ENCODE data around the gene PRTN3.
"Not testable (repeated sequence)": the region's sequence is repeated elsewhere in the genome, so short reads cannot be mapped to it uniquely, and the experiment has no call there.

The PRTN3 gene

DNA sequence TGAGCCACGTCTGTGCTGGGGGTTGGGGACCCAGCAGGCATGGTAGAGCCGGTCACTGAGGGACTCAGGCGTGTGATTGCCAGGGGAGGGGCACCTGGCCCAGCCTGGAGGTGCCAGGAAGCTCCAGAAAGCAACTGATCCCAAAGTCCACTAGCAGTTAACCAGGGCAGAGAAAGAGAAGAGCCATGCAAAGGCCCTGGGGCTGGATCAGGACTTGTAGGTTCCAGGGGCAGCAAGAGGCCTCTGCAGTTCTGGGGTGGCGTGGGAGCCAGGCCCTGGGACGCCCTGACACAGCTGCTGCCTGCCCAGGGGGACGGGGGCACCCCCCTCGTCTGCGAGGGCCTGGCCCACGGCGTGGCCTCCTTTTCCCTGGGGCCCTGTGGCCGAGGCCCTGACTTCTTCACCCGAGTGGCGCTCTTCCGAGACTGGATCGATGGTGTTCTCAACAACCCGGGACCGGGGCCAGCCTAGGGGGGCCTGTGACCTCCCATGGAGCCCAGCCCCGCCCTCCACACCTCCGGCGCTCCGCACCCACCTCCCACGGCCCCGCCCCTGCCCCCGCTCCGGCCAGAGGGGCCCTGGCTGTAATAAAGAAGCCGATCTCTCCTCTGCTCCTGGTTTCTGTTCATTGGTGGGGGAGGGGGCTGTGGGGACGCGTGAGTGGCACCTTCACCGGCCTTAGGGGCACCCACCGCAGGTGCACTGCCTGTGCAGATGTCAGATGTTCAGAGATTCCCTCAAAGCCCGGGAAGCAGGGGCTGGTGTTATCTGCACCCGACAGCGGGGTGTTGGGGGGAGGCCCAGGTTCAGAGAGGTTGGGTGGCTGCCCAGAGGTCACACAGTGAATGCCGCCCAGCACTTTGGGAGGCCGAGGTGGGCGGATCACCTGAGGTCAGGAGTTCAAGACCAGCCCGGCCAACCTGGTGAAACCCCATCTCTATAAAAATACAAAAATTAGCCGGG is 9.1 kb upstream of the PRTN3 start:
- intact Hi-C loops (cut with DNase I): no loop called here
- no peak for DNase-seq

DNA sequence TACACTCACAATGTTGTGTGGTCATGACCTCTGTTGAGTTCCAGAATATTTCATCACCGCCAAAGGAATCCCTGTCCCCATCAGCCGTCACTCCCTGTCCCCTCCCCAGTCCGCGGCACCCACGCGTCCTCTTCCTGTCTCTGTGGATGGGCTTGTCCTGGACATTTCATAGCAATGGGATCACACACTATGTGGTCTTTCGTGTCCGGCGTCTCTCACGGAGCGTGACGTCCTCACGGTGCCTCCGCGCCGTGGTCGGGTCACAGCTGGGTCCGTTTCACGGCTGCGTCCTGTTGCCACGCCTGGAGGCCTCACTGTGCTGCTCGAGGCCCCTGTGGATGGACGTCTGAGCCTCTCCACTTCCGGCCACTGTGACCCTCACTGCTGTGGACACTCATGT is 6.6 kb upstream of the PRTN3 start:
- intact Hi-C loops (cut with DNase I): no loop called here
- no peak for DNase-seq

DNA sequence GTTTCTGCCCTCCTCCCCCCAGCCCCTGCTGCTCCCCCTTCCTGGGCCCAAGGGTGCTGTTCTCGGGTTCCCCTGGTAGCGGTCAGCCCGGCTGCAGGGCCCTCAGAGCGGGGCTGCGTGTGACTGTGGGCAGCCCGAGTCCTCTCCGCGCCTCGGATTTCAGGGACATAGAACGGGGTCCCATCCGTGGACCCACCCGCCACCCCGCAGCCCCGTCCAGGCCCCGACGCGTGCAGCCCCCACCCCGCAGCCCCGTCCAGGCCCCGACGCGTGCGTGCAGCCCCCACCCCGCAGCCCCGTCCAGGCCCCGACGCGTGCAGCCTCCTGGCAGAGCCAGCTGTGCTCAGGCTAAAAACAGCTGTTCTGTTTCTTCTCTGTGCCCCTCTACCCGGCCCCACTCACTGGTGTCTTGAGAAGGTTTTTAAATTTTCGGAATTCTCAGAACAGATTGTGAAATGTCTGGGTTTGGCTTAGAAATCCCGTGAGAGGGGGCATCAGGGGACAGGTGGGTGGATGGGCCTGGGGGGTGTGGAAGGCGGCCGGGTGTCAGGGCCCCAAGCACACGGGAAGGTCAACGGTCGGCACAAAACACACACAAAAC is 5.5 kb upstream of the PRTN3 start:
- intact Hi-C loops (cut with DNase I): no loop called here
- DNase-seq: no peak

DNA sequence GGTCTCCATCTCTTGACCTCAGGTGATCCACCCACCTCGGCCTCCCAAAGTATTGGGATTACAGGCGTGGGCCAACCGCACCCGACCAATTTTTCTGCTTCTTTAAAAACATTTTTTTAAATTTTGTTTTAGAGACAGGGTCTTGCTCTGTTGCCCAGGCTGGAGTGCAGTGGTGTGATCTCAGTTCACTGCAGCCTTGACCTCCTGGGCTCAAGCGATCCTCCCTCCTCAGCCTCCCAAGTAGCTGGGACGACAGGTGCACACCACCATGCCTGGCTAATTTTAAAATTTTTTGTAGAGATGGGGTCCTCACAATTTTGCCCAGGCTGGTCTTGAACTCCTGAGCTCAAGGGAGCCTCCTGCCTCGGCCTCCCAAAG is 2.0 kb downstream of the PRTN3 start:
- DNase-seq; intact Hi-C loops (cut with DNase I): not testable (repeated sequence)

DNA sequence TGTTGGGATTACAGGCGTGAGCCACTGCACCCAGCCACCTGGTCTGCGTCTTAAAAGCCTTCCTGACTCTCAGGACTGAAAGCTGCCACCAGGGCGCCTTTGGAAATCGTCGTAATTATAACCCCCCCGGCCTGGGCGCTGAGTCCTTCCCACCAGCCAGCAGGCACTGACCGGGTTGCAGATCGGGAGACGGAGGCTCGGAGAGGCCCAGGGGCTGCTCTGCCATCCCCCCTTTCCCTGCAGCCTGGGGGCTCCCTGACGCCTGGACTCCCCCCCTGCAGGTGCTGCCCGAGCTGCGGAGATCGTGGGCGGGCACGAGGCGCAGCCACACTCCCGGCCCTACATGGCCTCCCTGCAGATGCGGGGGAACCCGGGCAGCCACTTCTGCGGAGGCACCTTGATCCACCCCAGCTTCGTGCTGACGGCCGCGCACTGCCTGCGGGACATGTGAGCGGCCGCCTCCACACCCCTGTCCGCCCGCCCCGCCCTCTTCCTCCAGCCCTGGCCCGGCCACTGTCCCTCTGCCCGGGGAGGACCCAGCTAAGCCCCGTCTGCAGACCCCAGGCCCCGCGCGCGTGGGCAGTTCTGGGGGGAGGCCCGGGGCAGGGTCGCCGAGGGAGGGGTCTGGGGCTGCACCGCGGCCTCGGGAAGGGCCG is 2.5 kb downstream of the PRTN3 start:
- peak in 5 of 42 donors; percentile 25 to 58 (median 38) for DNase-seq
- intact Hi-C loops (cut with DNase I): no loop called here

DNA sequence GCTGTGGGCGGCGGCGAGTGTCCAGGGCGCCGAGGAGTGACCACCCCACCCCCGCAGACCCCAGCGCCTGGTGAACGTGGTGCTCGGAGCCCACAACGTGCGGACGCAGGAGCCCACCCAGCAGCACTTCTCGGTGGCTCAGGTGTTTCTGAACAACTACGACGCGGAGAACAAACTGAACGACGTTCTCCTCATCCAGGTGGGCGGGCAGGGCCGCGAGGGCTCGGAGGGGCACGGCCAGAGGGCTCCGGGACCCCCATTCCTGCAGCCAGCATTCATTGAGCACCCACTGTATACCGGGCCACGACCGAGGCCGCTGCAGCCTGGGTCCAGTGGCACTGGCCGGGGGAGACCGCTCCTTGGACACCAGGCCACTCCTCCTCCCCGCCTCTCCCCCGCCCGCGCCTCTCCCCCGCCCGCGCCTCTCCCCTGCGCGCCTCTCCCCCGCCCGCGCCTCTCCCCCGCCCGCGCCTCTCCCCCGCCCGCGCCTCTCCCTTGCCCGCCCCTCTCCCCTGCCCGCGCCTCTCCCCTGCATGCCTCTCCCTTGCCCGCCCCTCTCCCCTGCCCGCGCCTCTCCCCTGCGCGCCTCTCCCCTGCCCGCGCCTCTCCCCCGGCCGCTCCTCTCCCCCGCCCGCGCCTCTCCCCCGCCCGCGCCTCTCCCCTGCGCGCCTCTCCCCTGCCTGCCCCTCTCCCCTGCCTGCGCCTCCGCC is 3.2 kb downstream of the PRTN3 start:
- intact Hi-C loops (cut with DNase I): no loop called here
- DNase-seq: no peak

DNA sequence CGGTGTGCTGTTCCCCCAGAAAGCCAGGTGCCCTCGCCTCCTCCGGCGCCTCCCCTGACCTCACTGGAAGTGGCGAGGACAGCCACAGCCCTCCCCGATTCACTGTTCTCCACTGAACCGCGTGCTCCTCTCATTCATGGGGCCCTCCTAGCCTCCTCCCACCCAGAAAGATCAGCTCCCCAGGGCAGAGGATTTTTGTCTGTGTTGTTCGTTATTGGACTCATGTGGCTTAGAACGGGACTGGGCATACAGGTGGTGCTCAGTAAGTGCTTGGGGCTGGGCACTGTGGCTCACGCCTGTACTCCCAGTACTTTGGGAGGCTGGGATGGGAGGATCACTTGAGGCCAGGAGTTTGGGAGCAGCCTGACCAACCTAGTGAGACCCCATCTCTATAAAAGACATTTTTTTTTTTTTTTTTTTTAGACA is 3.8 kb downstream of the PRTN3 start:
- intact Hi-C loops (cut with DNase I): no loop called here
- DNase-seq: peak in 4 of 42 donors; percentile 18 to 49 (median 31)

DNA sequence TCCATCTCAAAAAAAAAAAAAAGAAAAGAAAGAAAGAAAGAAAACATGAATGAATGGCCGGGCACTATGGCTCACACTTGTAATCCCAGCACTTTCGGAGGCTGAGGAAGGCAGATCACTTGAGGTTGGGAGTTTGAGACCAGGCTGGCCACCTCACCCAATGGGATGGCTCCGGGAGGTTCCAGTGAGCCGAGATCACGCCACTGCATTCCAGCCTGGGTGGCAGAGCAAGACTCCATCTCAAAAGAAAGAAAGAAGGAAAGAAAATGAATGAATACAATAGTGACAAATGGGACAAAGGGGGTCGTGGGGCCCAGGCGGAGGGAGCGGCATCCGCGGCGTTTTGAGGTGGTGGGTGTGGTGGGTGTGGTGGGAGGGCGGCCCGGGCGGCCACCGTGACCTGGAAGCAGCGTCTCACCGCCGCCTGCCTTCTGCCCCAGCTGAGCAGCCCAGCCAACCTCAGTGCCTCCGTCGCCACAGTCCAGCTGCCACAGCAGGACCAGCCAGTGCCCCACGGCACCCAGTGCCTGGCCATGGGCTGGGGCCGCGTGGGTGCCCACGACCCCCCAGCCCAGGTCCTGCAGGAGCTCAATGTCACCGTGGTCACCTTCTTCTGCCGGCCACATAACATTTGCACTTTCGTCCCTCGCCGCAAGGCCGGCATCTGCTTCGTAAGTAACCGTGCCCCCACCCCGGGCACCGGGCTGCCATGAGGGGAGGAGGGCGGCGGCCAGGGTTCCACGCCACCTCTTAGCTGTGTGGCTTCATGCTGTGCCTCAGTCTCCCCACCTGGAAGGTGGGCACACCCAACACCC is 5.1 kb downstream of the PRTN3 start:
- intact Hi-C loops (cut with DNase I): no loop called here
- no peak for DNase-seq

DNA sequence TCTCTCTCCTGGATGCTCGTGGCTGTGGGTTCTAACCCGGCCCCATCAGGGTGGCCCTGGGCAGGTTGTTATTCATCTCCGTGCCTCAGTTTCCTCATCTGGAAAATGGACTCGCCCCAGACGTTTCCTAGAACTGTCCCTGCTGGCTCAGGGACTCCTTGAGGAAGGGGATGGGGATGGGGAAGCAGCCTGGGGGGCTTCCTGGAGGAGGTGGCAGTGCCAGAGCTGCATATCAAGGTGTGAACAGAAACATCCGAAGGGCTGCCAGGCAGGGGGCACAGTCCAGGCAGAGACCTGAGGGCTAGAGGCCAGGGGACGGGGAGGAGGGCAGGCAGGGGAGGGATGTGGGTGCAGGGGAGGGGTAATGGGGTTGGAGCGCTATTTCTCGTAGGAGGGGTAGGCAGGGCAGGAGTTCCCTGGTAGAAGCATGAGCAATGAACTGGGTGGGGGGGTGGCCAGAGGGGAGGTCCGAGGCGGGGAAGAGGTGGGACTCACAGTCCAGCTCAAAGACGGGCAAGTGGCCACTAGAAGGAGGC is 7.7 kb downstream of the PRTN3 start:
- intact Hi-C loops (cut with DNase I): no loop called here
- DNase-seq: no peak

DNA sequence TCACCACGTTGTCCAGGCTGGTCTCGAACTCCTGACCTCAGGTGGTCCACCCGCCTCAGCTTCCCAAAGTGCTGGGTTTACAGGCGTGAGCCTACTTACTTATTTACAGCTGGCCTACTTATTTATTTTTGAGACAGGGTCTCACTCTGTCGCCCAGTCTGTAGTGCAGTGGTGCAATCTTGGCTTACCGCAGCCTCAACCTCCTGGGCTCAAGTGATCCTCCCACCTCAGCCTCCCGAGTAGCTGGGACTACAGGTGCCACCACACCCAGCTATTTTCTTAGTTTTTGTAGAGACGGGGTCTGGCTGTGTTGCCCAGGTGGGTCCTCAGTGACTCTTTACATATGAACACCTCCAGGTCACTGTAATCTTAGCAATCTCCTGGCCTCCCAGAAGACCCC is 8.4 kb downstream of the PRTN3 start:
- intact Hi-C loops (cut with DNase I); DNase-seq: not testable (repeated sequence)

DNA sequence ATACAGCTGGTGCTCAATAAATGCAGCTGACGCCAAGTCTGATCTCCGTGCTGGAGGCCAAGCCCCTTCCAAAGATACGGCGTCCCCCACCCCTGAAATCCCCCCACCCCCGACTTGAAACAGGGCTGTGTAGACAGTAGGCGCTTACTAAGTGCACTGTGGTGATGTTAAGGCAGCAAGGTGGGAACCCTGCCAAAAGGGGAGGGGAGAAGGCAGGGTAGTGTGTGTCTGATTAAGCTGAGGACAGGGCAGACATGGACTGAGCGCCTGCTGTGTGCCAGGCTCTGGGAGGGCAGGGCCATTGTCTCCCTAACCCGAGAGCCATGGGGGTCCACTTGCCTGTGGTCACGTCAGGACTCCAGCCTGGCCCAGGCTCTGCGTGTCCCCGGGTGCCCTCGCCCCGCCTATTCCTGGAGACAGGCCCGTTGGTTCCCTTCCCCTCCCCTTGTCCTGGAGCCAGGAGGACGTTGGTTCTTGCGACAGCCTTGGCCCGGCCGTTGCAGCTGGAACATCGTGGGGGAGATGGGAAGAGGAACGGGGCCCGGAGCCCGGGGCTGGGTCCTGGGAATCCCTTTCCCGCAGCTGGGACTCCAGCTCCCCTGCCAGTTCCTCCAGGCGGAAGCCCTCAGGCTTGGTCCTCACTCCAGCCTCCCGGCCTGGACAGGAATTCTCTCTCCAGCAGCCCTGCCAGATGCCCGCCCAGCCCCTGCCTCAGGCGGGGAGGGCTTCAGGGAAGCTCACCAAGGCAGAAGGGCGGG is 9.6 kb downstream of the PRTN3 start:
- DNase-seq: peak in 20 of 42 donors; percentile 19 to 72 (median 47)
- intact Hi-C loops (cut with DNase I): no loop called here

DNA sequence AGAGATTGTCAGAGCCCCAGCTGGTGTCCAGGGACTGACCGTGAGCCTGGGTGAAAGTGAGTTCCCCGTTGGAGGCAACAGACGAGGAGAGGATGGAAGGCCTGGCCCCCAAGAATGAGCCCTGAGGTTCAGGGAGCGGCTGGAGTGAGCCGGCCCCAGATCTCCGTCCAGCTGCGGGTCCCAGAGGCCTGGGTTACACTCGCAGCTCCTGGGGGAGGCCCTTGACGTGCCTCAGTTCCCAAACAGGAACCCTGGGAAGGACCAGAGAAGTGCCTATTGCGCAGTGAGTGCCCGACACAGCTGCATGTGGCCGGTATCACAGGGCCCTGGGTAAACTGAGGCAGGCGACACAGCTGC is 10.2 kb downstream of the PRTN3 start:
- intact Hi-C loops (cut with DNase I): no loop called here
- DNase-seq: no peak

DNA sequence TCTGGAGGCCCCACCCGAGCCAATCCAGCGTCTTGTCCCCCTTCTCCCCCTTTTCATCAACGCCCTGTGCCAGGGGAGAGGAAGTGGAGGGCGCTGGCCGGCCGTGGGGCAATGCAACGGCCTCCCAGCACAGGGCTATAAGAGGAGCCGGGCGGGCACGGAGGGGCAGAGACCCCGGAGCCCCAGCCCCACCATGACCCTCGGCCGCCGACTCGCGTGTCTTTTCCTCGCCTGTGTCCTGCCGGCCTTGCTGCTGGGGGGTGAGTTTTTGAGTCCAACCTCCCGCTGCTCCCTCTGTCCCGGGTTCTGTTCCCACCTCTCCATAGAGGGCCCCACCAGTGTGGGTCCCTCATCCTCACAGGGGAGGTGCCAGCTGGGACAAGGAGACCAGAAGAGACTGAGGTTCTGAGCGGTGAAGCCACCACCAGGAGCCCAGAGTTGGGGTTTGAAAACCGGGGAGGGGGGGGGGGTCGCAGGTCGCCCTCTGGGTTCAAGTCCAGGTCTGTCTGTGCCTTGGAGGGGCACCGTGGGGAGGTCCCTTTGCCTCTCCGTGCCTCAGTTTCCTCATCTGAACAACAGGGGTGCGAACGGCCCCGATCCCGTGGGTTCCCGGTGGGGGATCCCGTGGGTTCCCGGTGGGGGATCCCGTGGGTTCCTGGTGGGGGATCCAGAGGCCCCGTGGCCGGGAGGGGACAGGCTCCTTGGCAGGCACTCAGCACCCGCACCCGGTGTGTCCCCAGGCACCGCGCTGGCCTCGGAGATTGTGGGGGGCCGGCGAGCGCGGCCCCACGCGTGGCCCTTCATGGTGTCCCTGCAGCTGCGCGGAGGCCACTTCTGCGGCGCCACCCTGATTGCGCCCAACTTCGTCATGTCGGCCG is 11.6 kb downstream of the PRTN3 start, which contains the start of gene ELANE:
Gene ELANE, plus strand, starts transcription at position 168 of the 878 bp plus-strand sequence. Its CDS starts 26 bp downstream, at position 194.
- DNase-seq: no peak
- intact Hi-C loops (cut with DNase I): no loop called here

DNA sequence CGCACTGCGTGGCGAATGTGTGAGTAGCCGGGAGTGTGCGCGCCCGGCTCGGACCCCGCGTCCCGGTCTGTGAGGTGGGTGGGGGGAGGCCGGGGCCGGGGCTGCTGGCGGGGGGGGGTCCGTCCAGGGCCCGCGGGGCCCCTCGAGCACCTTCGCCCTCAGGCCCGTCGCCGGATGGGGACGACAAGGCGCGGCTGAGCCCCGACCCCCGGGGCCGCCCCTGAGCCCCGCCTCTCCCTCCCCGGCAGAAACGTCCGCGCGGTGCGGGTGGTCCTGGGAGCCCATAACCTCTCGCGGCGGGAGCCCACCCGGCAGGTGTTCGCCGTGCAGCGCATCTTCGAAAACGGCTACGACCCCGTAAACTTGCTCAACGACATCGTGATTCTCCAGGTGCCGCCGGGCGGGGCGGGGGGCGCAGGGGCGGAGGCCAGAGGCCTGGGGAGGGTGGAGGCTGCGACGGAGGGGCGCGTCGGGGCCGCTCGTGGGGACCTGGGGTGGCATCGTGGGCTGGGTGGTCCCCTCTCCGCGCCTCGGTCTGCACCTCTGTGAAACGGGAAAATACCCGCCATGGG is 12.3 kb downstream of the PRTN3 start:
- intact Hi-C loops (cut with DNase I): no loop called here
- DNase-seq: no peak

DNA sequence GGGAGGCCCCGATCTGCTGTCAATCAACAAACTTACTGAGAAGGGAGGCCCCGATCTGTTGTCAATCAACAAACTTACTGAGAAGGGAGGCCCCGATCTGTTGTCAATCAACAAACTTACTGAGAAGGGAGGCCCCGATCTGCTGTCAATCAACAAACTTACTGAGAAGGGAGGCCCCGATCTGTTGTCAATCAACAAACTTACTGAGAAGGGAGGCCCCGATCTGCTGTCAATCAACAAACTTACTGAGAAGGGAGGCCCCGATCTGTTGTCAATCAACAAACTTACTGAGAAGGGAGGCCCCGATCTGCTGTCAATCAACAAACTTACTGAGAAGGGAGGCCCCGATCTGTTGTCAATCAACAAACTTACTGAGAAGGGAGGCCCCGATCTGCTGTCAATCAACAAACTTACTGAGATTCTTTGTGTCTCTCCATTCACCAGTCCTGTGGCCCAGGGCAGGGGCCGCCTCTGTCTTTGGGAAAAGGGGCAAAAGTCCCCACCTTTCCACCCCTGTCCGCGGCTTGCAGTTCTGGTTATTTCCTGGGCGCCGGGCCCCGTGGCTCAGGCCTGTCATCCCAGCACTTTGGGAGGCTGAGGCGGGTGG is 12.9 kb downstream of the PRTN3 start:
- DNase-seq; intact Hi-C loops (cut with DNase I): not testable (repeated sequence)

DNA sequence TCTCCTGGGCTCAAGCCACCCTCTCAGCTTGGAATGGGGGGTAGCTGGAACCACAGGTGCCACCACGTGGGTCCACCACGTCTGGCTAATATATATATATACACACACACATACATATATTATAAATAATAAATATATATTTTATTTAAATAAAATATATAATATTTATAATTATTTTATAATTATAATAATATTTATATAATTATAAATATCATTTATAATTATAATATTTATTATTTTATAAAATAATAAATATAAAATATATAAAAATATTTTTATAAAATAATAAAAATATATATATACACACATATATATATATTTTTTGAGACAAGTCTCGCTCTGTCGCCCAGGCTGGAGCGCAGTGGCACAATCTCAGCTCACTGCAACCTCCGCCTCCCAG is 13.8 kb downstream of the PRTN3 start:
- intact Hi-C loops (cut with DNase I): no loop called here
- DNase-seq: no peak
